Measurements from ENCODE around the gene PAXX. TPM values are rescaled to one million over a fixed set of nuclear protein-coding genes. Genes with fewer than 3 reads are reported as not detected.

PAXX gene
- total and polyA plus RNA-seq, 9 of the 15 experiments (the other 6 are each of a cell fraction or from before 2014, with no cell fraction given), result 1.2 to 175 (median 38.5) TPM

- peak; percentile 76 for TF ChIP-seq ZNF592 (IDR thresholded peaks at IDR 0.05)
- TF ChIP-seq SAP30 (IDR thresholded peaks at IDR 0.05; ENCODE audit: borderline replicate concordance, insufficient read depth, low read depth, low read length, poor library complexity, severe bottlenecking), result peak; percentile 89
- TF ChIP-seq RB1 (IDR thresholded peaks at IDR 0.05; ENCODE audit: low read depth), result peak; percentile 96
- TF ChIP-seq KLF1 (tag; IDR thresholded peaks at IDR 0.05), result 0 out of 2 replicates have a peak, but pooled peaks have one; percentile 23
- TF ChIP-seq KHSRP (IDR thresholded peaks at IDR 0.05), result no peak
- peak; percentile 57 for TF ChIP-seq KDM5B (IDR thresholded peaks at IDR 0.05; ENCODE audit: insufficient replicate concordance, low read depth, low read length)
- peak; percentile 32; the same call in 1 of the 2 replicates for TF ChIP-seq USF2 (CRISPR knock-in tag; IDR thresholded peaks at IDR 0.05)
- no peak for TF ChIP-seq FOXM1 (IDR thresholded peaks at IDR 0.05; ENCODE audit: low read depth)
- TF ChIP-seq FOXM1 (CRISPR knock-in tag; IDR thresholded peaks at IDR 0.05; ENCODE audit: low read depth), result 0 out of 2 replicates have a peak, but pooled peaks have one; percentile 46
- TF ChIP-seq GABPB1 (CRISPR knock-in tag; IDR thresholded peaks at IDR 0.05), result peak; percentile 11; the same call in 1 of the 2 replicates
- peak; percentile 80 for TF ChIP-seq VEZF1 (CRISPR knock-in tag; IDR thresholded peaks at IDR 0.05)
- TF ChIP-seq MTA3 (IDR thresholded peaks at IDR 0.05; ENCODE audit: borderline replicate concordance), result peak; percentile 1; the same call in 1 of the 2 replicates
- no peak for TF ChIP-seq MLX (CRISPR knock-in tag; conservative IDR thresholded peaks at IDR 0.05)
- peak in 1 of 3 experiments; percentile 24; a peak in 1 of 6 replicates for TF ChIP-seq ZBTB11 (CRISPR knock-in tag; IDR thresholded peaks at IDR 0.05)
Measured at GRCh38 chr9:136991993-136992818, at the start of gene PAXX (continued).

All from K562 (cell line).